H1 (cell line): ENCODE data around the gene MROH7. TPM values are rescaled to one million over a fixed set of nuclear protein-coding genes. Genes with fewer than 3 reads are reported as not detected.

Experiments used
- CTCF ChIA-PET: fragments of 300-600 bp; sonication (Branson Sonifier 250); formaldehyde crosslinking; loops from one replicate; lab custom pipeline; 2021; ENCODE audit not compliant: partially characterized antibody; lab: Charles Lee
- POLR2A ChIA-PET: fragments of 300-600 bp; sonication (Branson Sonifier 250); formaldehyde crosslinking; loops from one replicate; lab custom pipeline; 2021; ENCODE audit warnings: inconsistent platforms; ENCODE audit not compliant: partially characterized antibody; lab: Charles Lee
- DNase-seq, 2 experiments: peaks; one replicate each; pipeline versions ENCODE4 v3.0.0 to v3.0.0-alpha.2; 2010 to 2022; ENCODE audit warnings: low spot score in 2 of 2, low read depth in 1 of 2, mixed read lengths in 1 of 2
- FAIRE-seq: peaks from 2 replicates; lab custom pipeline; 2011; peaks lifted over from hg19 to GRCh38; lab: Jason Lieb, UNC
- H2AFZ ChIP-seq: 2 replicates; pipeline ENCODE4 v1.8.1; 2012; ENCODE audit warnings: low read length, inconsistent platforms
- H2AK5ac ChIP-seq: 2 replicates; pipeline ENCODE4 v1.6.1; 2013; ENCODE audit warnings: low read depth, low read length
- H2BK120ac ChIP-seq: replicated peaks from 2 replicates; pipeline ENCODE3; 2013; ENCODE audit warnings: low read depth, low read length, inconsistent platforms
- H2BK12ac ChIP-seq: 2 replicates; pipeline ENCODE4 v1.6.1; 2013; ENCODE audit warnings: low read depth, low read length
- H2BK15ac ChIP-seq: 2 replicates; pipeline ENCODE4 v1.6.1; 2013; ENCODE audit warnings: low read length
- H2BK20ac ChIP-seq: 2 replicates; pipeline ENCODE4 v1.6.1; 2013; ENCODE audit warnings: low read length
- H2BK5ac ChIP-seq: 2 replicates; pipeline ENCODE4 v1.6.1; 2013; ENCODE audit warnings: low read depth, low read length
- H3K14ac ChIP-seq: 2 replicates; pipeline ENCODE4 v1.6.1; 2013; ENCODE audit warnings: inconsistent platforms; ENCODE audit not compliant: insufficient read length
- H3K18ac ChIP-seq: 2 replicates; pipeline ENCODE4 v1.6.1; 2013; ENCODE audit warnings: low read length; ENCODE audit errors: extremely low read depth
- H3K23ac ChIP-seq: 2 replicates; pipeline ENCODE4 v1.6.1; 2013; ENCODE audit warnings: inconsistent platforms; ENCODE audit not compliant: insufficient read length
- H3K23me2 ChIP-seq: 2 replicates; pipeline ENCODE4 v1.6.1; 2013; ENCODE audit warnings: low read depth, low read length
- H3K27ac ChIP-seq: 2 replicates; pipeline ENCODE4 v1.6.1; 2011; ENCODE audit warnings: low read depth, low read length, inconsistent platforms
- H3K27me3 ChIP-seq, 4 experiments: replicated peaks in 1 of 4; 1 replicate in 1 of 4; 2 replicates in 3 of 4; pipeline versions ENCODE4 v1.6.1 to v1.8.1; 2011 to 2013; ENCODE audit warnings: low read length in 3 of 4, mild to moderate bottlenecking in 3 of 4, inconsistent platforms in 2 of 4, mixed read lengths in 2 of 4, moderate library complexity in 1 of 4; ENCODE audit not compliant: control insufficient read depth in 3 of 4, insufficient read depth in 3 of 4; ENCODE audit errors: extremely low read depth in 1 of 4
- H3K36me3 ChIP-seq, 4 experiments: 2 replicates each; pipeline versions ENCODE4 v1.6.1 to v1.8.1; 2011 to 2013; ENCODE audit warnings: mild to moderate bottlenecking in 4 of 4, low read length in 3 of 4, moderate library complexity in 2 of 4, control low read depth in 1 of 4, inconsistent platforms in 1 of 4; ENCODE audit not compliant: insufficient read depth in 4 of 4, control insufficient read depth in 2 of 4
- H3K4ac ChIP-seq: replicated peaks from 2 replicates; pipeline ENCODE3; 2013; ENCODE audit warnings: low read length, low read depth, mixed read lengths, inconsistent platforms; ENCODE audit not compliant: insufficient read length
- H3K4me1 ChIP-seq, 4 experiments: replicated peaks in 1 of 4; 1 replicate in 1 of 4; 2 replicates in 3 of 4; pipeline versions ENCODE4 v1.6.1 to v1.8.1; 2011 to 2013; ENCODE audit warnings: low read length in 3 of 4, inconsistent platforms in 2 of 4, mixed read lengths in 1 of 4; ENCODE audit not compliant: insufficient read depth in 4 of 4, control insufficient read depth in 3 of 4
- H3K4me2 ChIP-seq, 2 experiments: 2 replicates each; pipeline versions ENCODE4 v1.6.1 to v1.8.1; 2011 to 2013; ENCODE audit warnings: low read depth in 2 of 2, low read length in 2 of 2, control low read depth in 1 of 2, inconsistent platforms in 1 of 2, mild to moderate bottlenecking in 1 of 2; ENCODE audit not compliant: insufficient read depth in 1 of 2
- H3K4me3 ChIP-seq, 4 experiments: fragments of 200-600, 300-600 bp in 1 of 4; sonication (generic), shearing (Covaris generic), sonication (Bioruptor Twin) in 1 of 4; 2 replicates each; pipeline versions ENCODE4 v1.5.1 to v1.8.1; 2011 to 2016; ENCODE audit warnings: low read length in 4 of 4, low read depth in 3 of 4, control low read depth in 2 of 4, inconsistent platforms in 2 of 4, mild to moderate bottlenecking in 2 of 4, mixed read lengths in 1 of 4, moderate library complexity in 1 of 4; ENCODE audit not compliant: insufficient read depth in 2 of 4; ENCODE audit errors: extremely low read depth in 1 of 4
- H3K56ac ChIP-seq: replicated peaks from 2 replicates; pipeline ENCODE3; 2013; ENCODE audit warnings: low read depth, mild to moderate bottlenecking, mixed read lengths, low read length, inconsistent platforms; ENCODE audit not compliant: insufficient read length
- H3K79me1 ChIP-seq: 2 replicates; pipeline ENCODE4 v1.6.1; 2013; ENCODE audit warnings: low read depth, low read length, control low read depth
- H3K79me2 ChIP-seq, 2 experiments: 2 replicates each; pipeline versions ENCODE4 v1.6.1 to v1.8.1; 2012 to 2013; ENCODE audit warnings: low read length in 2 of 2, mild to moderate bottlenecking in 2 of 2, inconsistent platforms in 1 of 2; ENCODE audit not compliant: insufficient read depth in 2 of 2, control insufficient read depth in 1 of 2
- H3K9ac ChIP-seq, 4 experiments: replicated peaks in 1 of 4; 1 replicate in 1 of 4; 2 replicates in 3 of 4; pipeline versions ENCODE4 v1.6.1 to v1.8.1; 2011 to 2013; ENCODE audit warnings: low read depth in 3 of 4, low read length in 3 of 4, control low read depth in 2 of 4, mild to moderate bottlenecking in 2 of 4, moderate library complexity in 2 of 4, inconsistent platforms in 1 of 4; ENCODE audit errors: extremely low read depth in 1 of 4
- H3K9me3 ChIP-seq, 2 experiments: 2 replicates each; pipeline versions ENCODE4 v1.6.1 to v1.8.1; 2012 to 2013; ENCODE audit warnings: mild to moderate bottlenecking in 2 of 2, moderate library complexity in 2 of 2, control low read depth in 1 of 2, inconsistent platforms in 1 of 2, low read depth in 1 of 2, low read length in 1 of 2, mixed read lengths in 1 of 2; ENCODE audit not compliant: insufficient read depth in 2 of 2
- H4K20me1 ChIP-seq, 2 experiments: replicated peaks in 1 of 2; 2 replicates each; pipeline versions ENCODE3 to v1.8.1; 2011 to 2013; ENCODE audit warnings: inconsistent platforms in 2 of 2, low read length in 2 of 2, mild to moderate bottlenecking in 1 of 2; ENCODE audit not compliant: insufficient read depth in 2 of 2, control insufficient read depth in 1 of 2
- H4K5ac ChIP-seq: 2 replicates; pipeline ENCODE4 v1.6.1; 2013; ENCODE audit warnings: low read length, low read depth, mixed read lengths, inconsistent platforms; ENCODE audit not compliant: insufficient read length
- H4K8ac ChIP-seq: 2 replicates; pipeline ENCODE4 v1.8.0; 2013; ENCODE audit warnings: mild to moderate bottlenecking, moderate library complexity, low read length, inconsistent platforms; ENCODE audit not compliant: insufficient read depth; ENCODE audit errors: extremely low read depth
- H4K91ac ChIP-seq: replicated peaks from 2 replicates; pipeline ENCODE3; 2013; ENCODE audit warnings: low read length, mixed read lengths, inconsistent platforms; ENCODE audit not compliant: insufficient read length
- NRF1 ChIP-seq: IDR thresholded peaks from 2 replicates; pipeline ENCODE4 v1.6.1; 2011; ENCODE audit warnings: mild to moderate bottlenecking, low read depth, low read length, improper control_type of control experiment
- WGBS, 2 experiments: shearing (Covaris generic) in 1 of 2; methylation state at CpG; one replicate each; pipeline versions ENCODE4 v1.1.6 to v1.1.7; 2013 to 2015; ENCODE audit warnings: low lambda C conversion rate in 2 of 2, mixed read lengths in 2 of 2, inconsistent platforms in 1 of 2, low coverage in 1 of 2, missing lambda C conversion rate in 1 of 2; ENCODE audit not compliant: insufficient replicate concordance in 2 of 2, insufficient coverage in 1 of 2, insufficient read length in 1 of 2; ENCODE audit errors: extremely low coverage in 1 of 2, missing lambda C conversion rate in 1 of 2; 5-methylcytosine and 5-hydroxymethylcytosine counted together
- polyA plus RNA-seq, 7 experiments: library from polyadenylated mRNA; depleted of rRNA in 3 of 7; stranded (reverse) in 5 of 7; unstranded in 2 of 7; fragments of >200 nt in 5 of 7; fragments of 200-250 nt in 2 of 7; gene quantifications; 1 replicate in 5 of 7; 2 replicates in 1 of 7; 4 replicates in 1 of 7; pipeline versions ENCODE4 v1.2.1 to v1.2.3, GENCODE V29; 2011 to 2013; ENCODE audit warnings: missing spikeins in 2 of 7, mixed read lengths in 2 of 7
- total RNA-seq: library from RNA; stranded (reverse); fragmentation: NEBNext Ultra II Directional; extraction: Animal tissue kit (Norgen Biotek cat#: 25700); gene quantifications from 2 replicates; pipeline ENCODE4 v1.2.1, GENCODE V29; 2021

The MROH7 gene
- total and polyA plus RNA-seq, 2 of the 8 experiments (the other 6 are each of a cell fraction or from before 2014, with no cell fraction given), result 0.07 to 0.20 TPM

GRCh38 chr1:54741531-54741930 lies 99.9 kb downstream of the MROH7 start:
- Histone ChIP-seq H4K91ac (no peak overlapping the region), H4K20me1 (peaks cover 0 to 10% of the 10 kb centered on the region in 2 experiments), H2BK20ac (no peak overlapping the region), H3K27ac (no peak overlapping the region), H2BK5ac (no peak overlapping the region), H3K27me3 (no peaks in the 10 kb centered on the region), H2BK120ac (no peak overlapping the region), H3K18ac (no peak overlapping the region), H3K79me2 (no peaks in the 10 kb centered on the region), H3K23me2 (no peaks in the 10 kb centered on the region), H3K14ac (no peak overlapping the region), H2BK15ac (no peak overlapping the region), H4K8ac (no peak overlapping the region), H3K4ac (no peak overlapping the region), H2AK5ac (no peak overlapping the region), H3K9ac (no peak overlapping the region), H4K5ac (no peak overlapping the region), H2AFZ (no peak overlapping the region), H3K4me3 (no peak overlapping the region), H3K9me3 (no peaks in the 10 kb centered on the region), H3K36me3 (peaks cover 6 to 43% (median 26%) of the 10 kb centered on the region in 4 experiments; a peak in 7 of 8 replicates), H3K23ac (no peak overlapping the region), H3K79me1 (no peaks in the 10 kb centered on the region), H3K4me1 (no peaks in the 10 kb centered on the region), H3K56ac (no peak overlapping the region), H3K4me2 (no peak overlapping the region), H2BK12ac (no peak overlapping the region)
- ChIA-PET POLR2A (interaction anchor here (1.3 to 1.8 kb wide), 3 partner anchors 11 to 49 kb away, joined by 3 to 5 read pairs (median 4); partner anchors contain the start of gene TTC4), CTCF (interaction anchor here (0.5 to 1.3 kb wide), 3 partner anchors 25 to 593 kb away, joined by 3 to 5 read pairs (median 3); partner anchors contain the start of gene TTC22)
- WGBS, 2 experiments, result 92% methylated on average over 4 of the region's 4 CpGs; no CpG with 5 or more reads in 1 of the 2 experiments
- DNase-seq (no peak), FAIRE-seq (no peak)
- TF ChIP-seq NRF1, result no peak
